HCT116 (cell line): Measurements from ENCODE around the gene SPSB2. TPM values are rescaled to one million over a fixed set of nuclear protein-coding genes. Genes with fewer than 3 reads are reported as not detected.

Experiments used
- ATAC-seq: fragments of 200-7000 bp; cut with Tn5 transposase; 2 replicates; pipeline ENCODE4 v1.9.1; 2020; ENCODE audit warnings: mild to moderate bottlenecking, moderate library complexity
- BruUV-seq: library from RNA; stranded (reverse); fragments of 400-500 nt; replicated peaks from 2 replicates; lab custom pipeline; 2021; lab: Mats Ljungman, UMichigan
- CTCF ChIA-PET: fragments of 300-600 bp; sonication (Branson Sonifier 250); formaldehyde crosslinking; loops from one replicate; lab custom pipeline; 2021; ENCODE audit warnings: antibody characterized with exemption; lab: Charles Lee
- POLR2A ChIA-PET: fragments of 300-600, 350-600 bp; sonication (Branson Sonifier 250); formaldehyde crosslinking; loops from one replicate; lab custom pipeline; 2021; ENCODE audit warnings: antibody characterized with exemption; lab: Charles Lee
- RAD21 ChIA-PET, 2 experiments: fragments of 300-600 bp; sonication (Branson Sonifier 250); formaldehyde crosslinking; loops; one replicate each; lab custom pipeline; 2023; ENCODE audit warnings: low total read pairs in 2 of 2; ENCODE audit not compliant: uncharacterized antibody in 2 of 2, unreplicated experiment in 2 of 2, low non-redundant PET in 1 of 2; lab: Charles Lee
- DNase-seq: peaks from one replicate; pipeline ENCODE4 v3.0.0-alpha.2; 2010; ENCODE audit warnings: low read depth, low spot score
- H2AFZ ChIP-seq: fragments of 200-600 bp; shearing (Covaris generic), sonication (generic); 2 replicates; pipeline ENCODE4 v1.6.1; 2017; ENCODE audit warnings: low read depth, mixed run types, mixed read lengths, antibody characterized with exemption, low read length; ENCODE audit not compliant: poor library complexity, severe bottlenecking
- H3K27ac ChIP-seq: 2 replicates; pipeline ENCODE4 v1.5.1; 2012; ENCODE audit warnings: low read depth, low read length
- H3K27me3 ChIP-seq: fragments of 200-600 bp; sonication (generic); 2 replicates; pipeline ENCODE4 v1.6.1; 2016; ENCODE audit warnings: mixed run types, low read length, mixed read lengths; ENCODE audit not compliant: insufficient read depth
- H3K36me3 ChIP-seq, 2 experiments: fragments of 200-500 bp in 1 of 2; fragments of 200-600 bp in 1 of 2; sonication (Bioruptor generic) in 1 of 2; sonication (generic) in 1 of 2; 2 replicates each; pipeline versions ENCODE4 v1.5.1 to v1.6.1; 2014 to 2016; ENCODE audit warnings: low read length in 2 of 2, inconsistent platforms in 1 of 2, mixed read lengths in 1 of 2, mixed run types in 1 of 2; ENCODE audit not compliant: insufficient read depth in 2 of 2, control insufficient read depth in 1 of 2
- H3K4me1 ChIP-seq, 2 experiments: fragments of 200-600 bp in 1 of 2; sonication (generic) in 1 of 2; 2 replicates each; pipeline versions ENCODE4 v1.5.1 to v1.6.1; 2012 to 2017; ENCODE audit warnings: low read length in 2 of 2, inconsistent platforms in 1 of 2, mild to moderate bottlenecking in 1 of 2, mixed read lengths in 1 of 2, mixed run types in 1 of 2, moderate library complexity in 1 of 2; ENCODE audit not compliant: insufficient read depth in 2 of 2, control insufficient read depth in 1 of 2
- H3K4me2 ChIP-seq: fragments of 200-600 bp; sonication (generic); 2 replicates; pipeline ENCODE4 v1.6.1; 2017; ENCODE audit warnings: mixed run types, low read length, mixed read lengths
- H3K4me3 ChIP-seq, 2 experiments: fragments of 200-600 bp in 1 of 2; sonication (generic) in 1 of 2; replicated peaks in 1 of 2; 2 replicates each; pipeline ENCODE4 v1.5.1; 2011 to 2016; ENCODE audit warnings: low read length in 2 of 2, control low read depth in 1 of 2, low read depth in 1 of 2, mild to moderate bottlenecking in 1 of 2, mixed read lengths in 1 of 2, mixed run types in 1 of 2
- H3K79me2 ChIP-seq: fragments of 200-600 bp; sonication (generic); 2 replicates; pipeline ENCODE4 v1.6.1; 2017; ENCODE audit warnings: mild to moderate bottlenecking, mixed run types, low read length, moderate library complexity, mixed read lengths; ENCODE audit not compliant: insufficient read depth
- H3K9ac ChIP-seq: fragments of 200-600 bp; sonication (generic); 2 replicates; pipeline ENCODE4 v1.6.1; 2016; ENCODE audit warnings: low read length, mixed read lengths
- H3K9me2 ChIP-seq: fragments of 200-600 bp; sonication (generic), shearing (Covaris generic); 2 replicates; pipeline ENCODE4 v1.6.1; 2017; ENCODE audit warnings: mixed run types, mild to moderate bottlenecking, moderate library complexity; ENCODE audit not compliant: insufficient read depth
- H3K9me3 ChIP-seq, 2 experiments: fragments of 200-500 bp in 1 of 2; fragments of 200-600 bp in 1 of 2; sonication (Bioruptor generic) in 1 of 2; sonication (generic) in 1 of 2; 2 replicates each; pipeline ENCODE4 v1.6.1; 2014 to 2017; ENCODE audit warnings: low read length in 2 of 2, mixed read lengths in 2 of 2, inconsistent platforms in 1 of 2, low read depth in 1 of 2, mild to moderate bottlenecking in 1 of 2, mixed run types in 1 of 2, moderate library complexity in 1 of 2; ENCODE audit not compliant: control insufficient read depth in 1 of 2, insufficient read depth in 1 of 2
- H4K20me1 ChIP-seq: fragments of 200-600 bp; sonication (generic), shearing (Covaris generic); 2 replicates; pipeline ENCODE4 v1.6.1; 2017; ENCODE audit warnings: mixed run types, mild to moderate bottlenecking, moderate library complexity; ENCODE audit not compliant: insufficient read depth
- EGR1 ChIP-seq: IDR thresholded peaks from 2 replicates; pipeline ENCODE4 v1.6.1; 2012; ENCODE audit warnings: low read depth
- FOSL1 ChIP-seq: IDR thresholded peaks from 2 replicates; pipeline ENCODE4 v1.6.1; 2012; ENCODE audit warnings: low read depth
- POLR2AphosphoS5 ChIP-seq: IDR thresholded peaks from 2 replicates; pipeline ENCODE4 v1.6.1; 2011; ENCODE audit warnings: mild to moderate bottlenecking, low read depth, low read length, moderate library complexity
- SIN3A ChIP-seq: IDR thresholded peaks from 2 replicates; pipeline ENCODE4 v1.6.1; 2012; ENCODE audit warnings: low read depth
- SP1 ChIP-seq: IDR thresholded peaks from 2 replicates; pipeline ENCODE4 v1.6.1; 2012; ENCODE audit warnings: low read depth
- SRF ChIP-seq: IDR thresholded peaks from 2 replicates; pipeline ENCODE4 v1.6.1; 2012; ENCODE audit warnings: low read depth
- YY1 ChIP-seq: IDR thresholded peaks from 2 replicates; pipeline ENCODE4 v1.6.1; 2011; ENCODE audit warnings: low read length, low read depth, moderate library complexity, mild to moderate bottlenecking; ENCODE audit not compliant: insufficient replicate concordance; ENCODE audit errors: extremely low read depth
- ZFX ChIP-seq: fragments of 450-650 bp; IDR thresholded peaks from 2 replicates; pipeline ENCODE4 v1.6.1; 2017
- intact Hi-C: fragments of 100-400 bp; cut with micrococcal nuclease; formaldehyde crosslinking; loops from 2 replicates; pipeline ENCODE4 v1.10.0; 2022
- total RNA-seq: library from RNA; stranded (reverse); gene quantifications from one replicate; pipeline ENCODE4 v1.2.1, GENCODE V29; 2021; ENCODE audit not compliant: unreplicated experiment
- TF ChIP-seq, protein P1 (sequence below), 3 experiments: fragments of 200-600 bp in 1 of 3; sonication (generic) in 1 of 3; IDR thresholded peaks in 2 of 3; conservative IDR thresholded peaks in 1 of 3; 2 replicates each; pipeline ENCODE4 v1.5.1; 2012 to 2017; ENCODE audit warnings: low read depth in 2 of 3, low read length in 2 of 3, antibody characterized with exemption in 1 of 3, borderline replicate concordance in 1 of 3, control low read depth in 1 of 3, mild to moderate bottlenecking in 1 of 3, mixed read lengths in 1 of 3, mixed run types in 1 of 3, moderate library complexity in 1 of 3; ENCODE audit not compliant: insufficient read depth in 1 of 3
- TF ChIP-seq, protein P2 (sequence below): IDR thresholded peaks from 2 replicates; pipeline ENCODE4 v1.6.1; 2012

SPSB2 gene
- total RNA-seq, 1 experiment from 2014 or later, result 10.0 TPM

DNA sequence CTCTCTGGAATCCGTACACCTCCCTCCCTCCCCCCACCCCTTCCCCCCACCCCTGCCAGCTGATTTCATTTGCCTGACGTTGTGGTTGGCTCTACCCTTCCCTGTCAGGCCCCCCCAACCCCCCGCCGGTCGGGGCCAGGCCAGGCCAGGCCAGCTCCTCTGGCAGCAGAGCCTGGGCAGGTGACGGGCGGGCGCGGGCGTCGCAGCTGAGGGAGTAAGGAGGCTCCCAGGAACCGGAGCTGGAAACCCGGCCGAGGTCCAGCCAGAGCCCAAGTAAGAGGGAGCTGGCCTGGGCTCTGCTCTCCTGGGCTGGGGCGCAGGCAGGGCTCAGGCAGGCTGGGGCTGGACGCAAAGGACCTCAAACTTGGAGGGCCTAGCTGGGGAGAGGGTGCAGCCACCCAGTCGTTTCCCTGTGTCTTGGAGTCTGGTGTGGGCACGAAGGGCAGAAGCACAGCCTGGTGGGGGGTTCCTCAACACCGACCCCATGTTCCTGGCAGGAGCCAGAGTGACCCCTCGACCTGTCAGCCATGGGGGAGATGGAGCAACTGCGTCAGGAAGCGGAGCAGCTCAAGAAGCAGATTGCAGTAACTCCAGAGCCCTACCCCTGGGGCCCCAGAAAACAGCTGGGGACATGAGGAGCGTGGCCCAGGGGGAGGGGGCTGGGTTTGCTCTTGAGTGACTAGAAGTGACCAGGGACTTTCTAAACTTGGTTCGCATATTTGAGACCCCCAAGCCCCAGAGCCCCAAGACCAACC lies 32.2 kb downstream of the SPSB2 start, which contains the start of gene GNB3:
Gene GNB3, plus strand, starts transcription at position 165 of the 755 bp plus-strand sequence. Its CDS starts 363 bp downstream, at position 528.
- Histone ChIP-seq H3K4me3 (no peak within 1 kb of the TSS), H3K9ac (no peak within 1 kb of the TSS), H3K4me2 (no peak within 1 kb of the TSS), H4K20me1 (no peaks in the 10 kb centered on the region), H3K9me3 (no peaks in the 10 kb centered on the region), H3K79me2 (no peaks in the 10 kb centered on the region), H3K27ac (no peak within 1 kb of the TSS), H3K27me3 (no peaks in the 10 kb centered on the region), H3K36me3 (peaks cover 10 to 15% of the 10 kb centered on the region in 2 experiments; a peak in 3 of 4 replicates), H2AFZ (no peak within 1 kb of the TSS), H3K4me1 (peaks cover 0 to 2% of the 10 kb centered on the region in 2 experiments; a peak in 2 of 4 replicates), H3K9me2 (no peaks in the 10 kb centered on the region)
- ChIA-PET CTCF (no interaction called here), RAD21 (no interaction called here), POLR2A (interaction anchor here (1.4 to 4.4 kb wide), 2 partner anchors 11 kb away, joined by 3 to 19 read pairs; partner anchors contain the start of genes CDCA3 and USP5)
- ATAC-seq, result no peak
- no peak for TF ChIP-seq YY1
- no peak for TF ChIP-seq FOSL1
- no peak for TF ChIP-seq SRF
- BruUV-seq, result no TSS peak
- DNase-seq, result no peak
- intact Hi-C loops, result no loop called here

DNA sequence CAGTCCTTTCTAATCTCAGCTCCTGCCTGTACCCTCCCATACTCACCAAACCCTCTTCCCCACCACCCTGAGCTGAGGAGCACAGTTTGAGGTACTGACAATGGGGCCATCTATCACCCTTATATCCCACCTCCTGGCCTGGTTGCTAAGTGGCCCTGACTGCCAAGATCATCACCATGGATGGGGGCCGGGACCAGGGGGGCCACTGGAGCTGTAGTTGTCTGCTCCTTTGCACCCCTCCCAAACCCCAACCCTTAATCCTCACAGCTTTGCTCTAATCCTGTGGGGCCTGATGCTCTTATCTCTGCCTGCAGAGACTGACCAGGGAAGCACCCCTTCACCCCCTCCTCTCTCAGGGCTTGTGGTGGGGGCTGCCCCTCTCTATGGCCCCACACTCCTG lies 32.8 kb downstream of the SPSB2 start:
- H3K27ac ChIP-seq, result no peak overlapping the region
- RAD21 ChIA-PET, result no interaction called here
- intact Hi-C loops, result no loop called here
- no peak overlapping the region for H3K4me3 ChIP-seq
- no peak overlapping the region for H3K9ac ChIP-seq
- POLR2A ChIA-PET, result interaction anchor here (1.4 to 4.4 kb wide), 2 partner anchors 11 kb away, joined by 3 to 19 read pairs; partner anchors contain the start of genes CDCA3 and USP5
- no peak overlapping the region for H2AFZ ChIP-seq
- no peak overlapping the region for H3K4me2 ChIP-seq
- CTCF ChIA-PET, result no interaction called here
- TF ChIP-seq ZFX, result no peak
- TF ChIP-seq SIN3A, result no peak
- TF ChIP-seq, protein P1, sequence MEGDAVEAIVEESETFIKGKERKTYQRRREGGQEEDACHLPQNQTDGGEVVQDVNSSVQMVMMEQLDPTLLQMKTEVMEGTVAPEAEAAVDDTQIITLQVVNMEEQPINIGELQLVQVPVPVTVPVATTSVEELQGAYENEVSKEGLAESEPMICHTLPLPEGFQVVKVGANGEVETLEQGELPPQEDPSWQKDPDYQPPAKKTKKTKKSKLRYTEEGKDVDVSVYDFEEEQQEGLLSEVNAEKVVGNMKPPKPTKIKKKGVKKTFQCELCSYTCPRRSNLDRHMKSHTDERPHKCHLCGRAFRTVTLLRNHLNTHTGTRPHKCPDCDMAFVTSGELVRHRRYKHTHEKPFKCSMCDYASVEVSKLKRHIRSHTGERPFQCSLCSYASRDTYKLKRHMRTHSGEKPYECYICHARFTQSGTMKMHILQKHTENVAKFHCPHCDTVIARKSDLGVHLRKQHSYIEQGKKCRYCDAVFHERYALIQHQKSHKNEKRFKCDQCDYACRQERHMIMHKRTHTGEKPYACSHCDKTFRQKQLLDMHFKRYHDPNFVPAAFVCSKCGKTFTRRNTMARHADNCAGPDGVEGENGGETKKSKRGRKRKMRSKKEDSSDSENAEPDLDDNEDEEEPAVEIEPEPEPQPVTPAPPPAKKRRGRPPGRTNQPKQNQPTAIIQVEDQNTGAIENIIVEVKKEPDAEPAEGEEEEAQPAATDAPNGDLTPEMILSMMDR (IDR thresholded peaks at IDR 0.05 in 2 of 3, conservative IDR thresholded peaks at IDR 0.05 in 1 of 3; ENCODE audit: borderline replicate concordance in 1 of 3, insufficient read depth in 1 of 3, low read depth in 2 of 3, low read length in 2 of 3), result no peak
- TF ChIP-seq EGR1, result no peak
- TF ChIP-seq POLR2AphosphoS5, result no peak
- TF ChIP-seq SP1, result no peak
- TF ChIP-seq, protein P2, sequence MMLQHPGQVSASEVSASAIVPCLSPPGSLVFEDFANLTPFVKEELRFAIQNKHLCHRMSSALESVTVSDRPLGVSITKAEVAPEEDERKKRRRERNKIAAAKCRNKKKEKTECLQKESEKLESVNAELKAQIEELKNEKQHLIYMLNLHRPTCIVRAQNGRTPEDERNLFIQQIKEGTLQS, result no peak
- H3K36me3 ChIP-seq, result peaks cover 8 to 14% of the 10 kb centered on the region in 2 experiments; a peak in 3 of 4 replicates
- H3K27me3 ChIP-seq, result no peaks in the 10 kb centered on the region
- peaks cover 0 to 8% of the 10 kb centered on the region in 2 experiments; a peak in 2 of 4 replicates for H3K4me1 ChIP-seq
- H3K79me2 ChIP-seq, result no peaks in the 10 kb centered on the region
- ATAC-seq, result no peak
- no peaks in the 10 kb centered on the region for H4K20me1 ChIP-seq
- no peak for DNase-seq
- BruUV-seq, result no TSS peak
- H3K9me3 ChIP-seq, result no peaks in the 10 kb centered on the region
- no peaks in the 10 kb centered on the region for H3K9me2 ChIP-seq
